Adipocyte (in vitro differentiated cells): Measurements from ENCODE around the gene DNAJC3.
A peak's percentile ranks its signal among the peaks of the same experiment; 100 is the strongest.
"Not testable (repeated sequence)": the region's sequence is repeated elsewhere in the genome, so short reads cannot be mapped to it uniquely, and the experiment has no call there.

Source experiments
- DNase-seq: peaks from one replicate; pipeline ENCODE4 v3.0.0-alpha.2; 2015; ENCODE audit warnings: low read depth
- H3K27me3 ChIP-seq: replicated peaks from 2 replicates; pipeline ENCODE4 v1.7.0; 2013; ENCODE audit warnings: mild to moderate bottlenecking, low read length, moderate library complexity; ENCODE audit not compliant: control insufficient read depth, insufficient read depth
- H3K36me3 ChIP-seq: 2 replicates; pipeline ENCODE4 v1.7.0; 2013; ENCODE audit warnings: low read length, mild to moderate bottlenecking, moderate library complexity; ENCODE audit not compliant: control insufficient read depth, insufficient read depth, severe bottlenecking
- H3K4me1 ChIP-seq: 2 replicates; pipeline ENCODE4 v1.7.0; 2013; ENCODE audit warnings: mild to moderate bottlenecking, low read length, moderate library complexity; ENCODE audit not compliant: control insufficient read depth, insufficient read depth
- H3K4me3 ChIP-seq: 2 replicates; pipeline ENCODE4 v1.7.0; 2013; ENCODE audit warnings: mild to moderate bottlenecking, low read length, moderate library complexity
- H3K9ac ChIP-seq: 2 replicates; pipeline ENCODE4 v1.7.0; 2013; ENCODE audit warnings: mild to moderate bottlenecking, low read length, moderate library complexity
- H3K9me3 ChIP-seq: 2 replicates; pipeline ENCODE4 v1.7.0; 2013; ENCODE audit warnings: mild to moderate bottlenecking, low read length, moderate library complexity; ENCODE audit not compliant: control insufficient read depth

DNAJC3 gene

DNA sequence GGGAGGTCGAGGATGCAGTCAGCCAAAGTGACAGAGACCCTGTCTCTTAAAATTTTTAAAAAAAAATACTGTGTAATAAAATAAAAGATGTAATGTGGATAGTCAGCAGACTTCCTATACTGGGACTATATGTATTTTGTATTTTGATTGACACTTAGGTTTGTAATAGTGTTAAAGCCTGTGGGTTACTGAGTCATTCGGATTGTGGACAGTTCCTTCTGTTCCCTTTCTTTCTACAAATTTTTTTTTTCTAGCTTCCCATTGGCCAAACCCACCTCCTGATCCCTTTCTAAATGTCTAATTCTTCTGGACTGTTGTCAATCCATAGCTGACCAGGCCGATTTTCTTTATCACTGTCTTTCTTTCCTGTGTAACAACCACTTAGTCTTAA is 108.0 kb downstream of the DNAJC3 start:
- Histone ChIP-seq H3K36me3 (peaks cover 36% of the 10 kb centered on the region), H3K27me3 (no peaks in the 10 kb centered on the region), H3K4me3 (no peak overlapping the region), H3K4me1 (peaks cover 14% of the 10 kb centered on the region), H3K9me3 (no peaks in the 10 kb centered on the region), H3K9ac (no peak overlapping the region)
- peak; percentile 6 for DNase-seq

DNA sequence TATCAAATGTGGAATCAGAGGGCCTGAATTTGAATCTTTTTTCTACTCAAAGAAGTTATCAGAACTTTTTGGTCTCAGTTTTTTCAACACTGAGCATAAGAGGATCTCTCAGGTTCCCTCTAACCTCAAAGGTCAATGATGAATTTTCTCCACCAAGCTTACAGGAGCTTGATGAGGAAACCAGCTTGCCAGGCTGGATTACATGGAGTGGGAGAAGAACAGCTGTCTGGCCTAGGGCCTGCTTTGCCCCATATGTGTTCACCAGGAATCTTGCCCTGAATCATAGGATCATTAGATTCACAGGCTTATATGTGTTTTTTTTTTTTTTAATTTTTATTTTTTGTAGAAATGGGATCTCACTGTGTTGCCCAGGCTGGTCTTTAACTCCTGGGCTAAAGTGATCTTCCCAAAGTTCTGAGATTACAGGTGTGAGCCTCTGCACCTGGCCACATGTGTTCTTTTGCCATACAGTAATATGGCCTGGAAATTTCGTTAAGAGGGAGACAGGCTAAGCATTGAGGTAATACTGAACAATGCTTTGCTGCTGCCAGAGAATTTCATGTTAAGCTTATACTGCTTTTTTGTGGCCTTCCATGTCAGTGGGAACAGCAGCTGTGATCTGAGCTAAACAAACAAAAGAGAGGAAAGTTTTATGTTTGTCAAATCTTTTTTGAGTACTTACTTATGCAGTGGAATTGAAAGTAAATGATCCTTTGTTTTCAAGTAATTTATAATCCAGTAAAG is 110.6 kb downstream of the DNAJC3 start:
- no peak overlapping the region for H3K4me3 ChIP-seq
- peaks cover 62% of the 10 kb centered on the region for H3K36me3 ChIP-seq
- no peaks in the 10 kb centered on the region for H3K27me3 ChIP-seq
- peaks cover 11% of the 10 kb centered on the region for H3K4me1 ChIP-seq
- H3K9me3 ChIP-seq = no peaks in the 10 kb centered on the region
- DNase-seq = no peak
- no peak overlapping the region for H3K9ac ChIP-seq

DNA sequence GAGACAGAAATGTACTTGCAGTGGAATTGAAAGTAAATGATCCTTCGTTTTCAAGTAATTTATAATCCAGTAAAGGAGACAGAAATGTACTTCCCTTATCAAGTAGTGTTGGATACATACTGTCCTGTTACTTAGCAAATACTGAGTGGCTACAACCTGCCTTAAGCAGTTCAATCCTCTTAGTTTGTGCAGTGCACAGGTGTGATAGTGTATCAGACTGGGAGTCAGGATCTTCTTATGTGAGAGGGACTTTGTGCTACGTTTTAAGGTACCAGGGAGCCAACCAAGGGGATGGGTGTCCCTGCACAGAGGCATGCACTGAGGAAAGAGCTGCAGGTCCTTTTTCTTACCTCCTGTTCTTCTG is 111.1 kb downstream of the DNAJC3 start:
- Histone ChIP-seq H3K36me3 (peaks cover 68% of the 10 kb centered on the region), H3K9me3 (no peaks in the 10 kb centered on the region), H3K4me3 (no peak overlapping the region), H3K9ac (no peak overlapping the region), H3K27me3 (no peaks in the 10 kb centered on the region), H3K4me1 (peaks cover 11% of the 10 kb centered on the region)
- DNase-seq = no peak

DNA sequence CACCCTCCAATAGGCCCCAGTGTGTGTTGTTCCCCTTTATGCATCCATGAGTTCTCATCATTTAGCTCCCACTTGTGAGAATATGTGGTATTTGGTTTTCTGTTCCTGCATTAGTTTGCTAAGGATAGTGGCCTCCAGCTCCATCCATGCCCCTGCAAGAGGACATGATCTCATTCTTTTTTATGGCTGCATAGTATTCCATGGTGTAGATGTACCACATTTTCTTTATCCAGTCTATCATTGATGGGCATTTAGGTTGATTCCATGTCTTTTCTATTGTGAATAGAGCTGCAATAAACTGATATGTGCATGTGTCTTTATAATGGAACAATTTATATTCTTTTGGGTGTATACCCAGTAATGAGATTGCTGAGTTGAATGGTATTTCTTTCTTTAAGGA is 112.4 kb downstream of the DNAJC3 start:
- peaks cover 78% of the 10 kb centered on the region for H3K36me3 ChIP-seq
- H3K4me1 ChIP-seq, H3K9me3 ChIP-seq, DNase-seq, H3K4me3 ChIP-seq, H3K27me3 ChIP-seq, H3K9ac ChIP-seq: not testable (repeated sequence)

DNA sequence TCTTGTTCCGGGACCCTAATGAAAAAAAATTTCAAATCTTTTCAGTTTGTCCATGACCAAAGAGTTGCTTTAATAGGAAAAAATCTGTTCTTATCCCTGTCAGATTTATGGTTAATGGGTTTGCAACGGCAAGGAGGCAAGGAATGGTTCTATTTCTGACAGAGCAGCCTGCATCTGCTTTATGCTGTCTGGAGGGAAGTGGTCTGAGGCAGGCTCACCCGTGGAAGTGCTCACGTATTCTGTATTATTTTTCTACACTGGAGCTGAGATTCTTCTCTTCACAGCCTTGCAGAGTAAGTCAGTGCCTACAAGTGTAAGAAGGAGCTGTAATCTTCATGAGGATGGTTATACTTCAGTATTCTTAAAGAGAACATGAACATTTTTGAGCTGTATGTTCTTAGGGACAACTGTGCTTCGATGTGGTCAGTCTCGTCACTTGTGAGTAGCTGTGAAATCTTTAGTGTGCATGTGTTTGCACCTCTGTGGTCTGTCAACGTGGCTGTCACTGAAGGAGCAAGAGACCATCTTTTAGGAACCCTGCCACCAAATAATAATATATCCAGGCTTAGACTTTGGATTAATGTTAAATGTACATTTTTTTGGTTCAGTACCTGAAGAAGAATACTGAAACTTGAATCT is 114.3 kb downstream of the DNAJC3 start:
- H3K9me3 ChIP-seq = no peaks in the 10 kb centered on the region
- no peak overlapping the region for H3K9ac ChIP-seq
- no peak for DNase-seq
- H3K27me3 ChIP-seq = no peaks in the 10 kb centered on the region
- H3K4me1 ChIP-seq = no peaks in the 10 kb centered on the region
- no peak overlapping the region for H3K4me3 ChIP-seq
- H3K36me3 ChIP-seq = peaks cover 80% of the 10 kb centered on the region

DNA sequence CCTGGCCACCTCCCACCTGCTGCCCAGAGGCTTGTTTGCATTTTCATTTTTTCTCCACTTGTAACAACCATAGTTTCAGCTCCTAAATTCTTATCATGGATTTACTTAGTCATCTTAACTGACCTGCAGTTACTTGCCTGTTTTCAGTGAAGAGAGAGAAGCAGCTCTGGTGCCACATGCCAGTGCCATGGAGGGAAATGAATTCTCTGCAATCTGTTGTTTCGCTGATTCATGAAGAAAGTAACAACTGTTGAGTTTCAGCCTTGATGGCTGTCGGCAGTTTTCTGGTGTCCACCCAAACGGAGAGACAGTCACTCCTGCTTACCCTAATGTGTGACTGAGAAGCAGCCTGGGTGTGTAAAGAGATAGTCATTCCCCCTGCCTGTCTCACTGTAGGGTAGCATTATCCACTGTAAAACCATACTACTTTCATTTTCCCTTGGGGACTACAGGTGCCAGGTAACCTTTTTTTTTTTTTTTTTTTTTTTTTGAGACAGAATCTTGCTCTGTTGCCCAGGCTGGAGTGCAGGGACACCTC is 116.1 kb downstream of the DNAJC3 start:
- no peak overlapping the region for H3K9ac ChIP-seq
- peaks cover 76% of the 10 kb centered on the region for H3K36me3 ChIP-seq

DNA sequence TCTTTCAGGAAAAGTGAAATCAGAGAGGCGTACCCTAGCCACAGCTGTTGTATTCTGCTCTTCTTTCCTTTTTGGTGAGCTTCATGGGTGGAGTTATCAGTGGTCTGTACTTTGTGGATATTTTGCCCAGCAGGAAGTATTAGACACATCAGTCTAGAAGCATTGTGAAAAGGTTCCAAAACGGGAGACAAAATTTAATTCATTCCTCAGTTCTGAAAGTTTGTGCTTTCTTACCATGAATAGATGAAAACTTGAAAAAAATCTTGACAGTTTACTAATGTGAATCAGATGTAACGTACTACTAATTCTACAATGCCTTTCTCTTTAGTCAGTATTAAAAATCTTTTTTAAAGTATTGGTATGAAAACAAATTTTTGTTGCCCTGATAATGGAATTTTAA is 116.8 kb downstream of the DNAJC3 start:
- H3K27me3 ChIP-seq = no peaks in the 10 kb centered on the region
- no peak overlapping the region for H3K4me3 ChIP-seq
- no peaks in the 10 kb centered on the region for H3K9me3 ChIP-seq
- no peak for DNase-seq
- H3K9ac ChIP-seq = no peak overlapping the region
- H3K4me1 ChIP-seq = no peaks in the 10 kb centered on the region
- peaks cover 69% of the 10 kb centered on the region for H3K36me3 ChIP-seq

More for the DNA sequence above, 116.1 kb downstream of the DNAJC3 start:
- H3K4me1 ChIP-seq = no peaks in the 10 kb centered on the region
- H3K4me3 ChIP-seq = no peak overlapping the region
- no peaks in the 10 kb centered on the region for H3K9me3 ChIP-seq
- DNase-seq = no peak
- no peaks in the 10 kb centered on the region for H3K27me3 ChIP-seq

DNA sequence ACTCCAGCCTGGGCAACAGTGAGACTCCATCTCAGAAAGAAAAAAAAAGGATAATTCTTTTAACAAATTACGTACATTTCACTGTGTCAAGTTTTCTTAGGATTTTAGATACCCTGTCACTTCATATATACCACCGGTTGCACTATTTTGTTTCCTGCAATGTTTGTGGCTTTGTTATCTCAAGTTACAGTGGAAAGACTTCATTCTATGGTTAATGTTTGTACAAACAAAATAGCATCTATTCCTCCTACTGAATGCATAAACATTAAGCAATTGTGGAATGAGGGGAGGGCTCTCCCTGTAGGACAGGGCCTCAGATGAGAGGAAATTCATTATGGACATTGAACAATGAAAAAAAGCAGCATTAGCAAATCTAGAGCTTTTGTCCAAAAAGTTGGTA is 120.1 kb downstream of the DNAJC3 start:
- Histone ChIP-seq H3K9ac (no peak overlapping the region), H3K4me3 (no peak overlapping the region), H3K9me3 (no peaks in the 10 kb centered on the region), H3K36me3 (peaks cover 41% of the 10 kb centered on the region), H3K4me1 (peaks cover 4% of the 10 kb centered on the region), H3K27me3 (no peaks in the 10 kb centered on the region)
- DNase-seq = peak; percentile 13

DNA sequence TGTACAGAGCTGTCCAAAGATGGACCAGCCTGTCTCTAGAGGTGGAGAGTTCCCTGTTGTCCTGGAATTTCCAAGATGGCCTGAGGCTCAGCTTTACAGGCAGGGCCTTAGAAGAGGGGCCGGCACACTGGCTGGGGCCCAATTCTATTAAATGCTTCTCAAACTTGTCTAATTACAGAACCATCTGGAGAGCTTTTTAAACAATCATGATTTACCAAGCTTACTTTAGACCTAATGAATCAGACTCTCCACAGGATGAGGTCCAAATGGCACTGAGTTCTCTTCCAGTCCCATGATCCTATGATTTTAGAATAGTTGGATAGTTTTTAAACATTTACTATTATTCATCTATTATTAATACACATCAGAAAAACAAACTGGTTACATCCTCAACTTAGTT is 123.5 kb downstream of the DNAJC3 start:
- H3K9me3 ChIP-seq = no peaks in the 10 kb centered on the region
- H3K4me3 ChIP-seq = no peak overlapping the region
- no peak overlapping the region for H3K9ac ChIP-seq
- H3K4me1 ChIP-seq = peaks cover 4% of the 10 kb centered on the region
- peaks cover 21% of the 10 kb centered on the region for H3K36me3 ChIP-seq
- H3K27me3 ChIP-seq = no peaks in the 10 kb centered on the region
- no peak for DNase-seq

DNA sequence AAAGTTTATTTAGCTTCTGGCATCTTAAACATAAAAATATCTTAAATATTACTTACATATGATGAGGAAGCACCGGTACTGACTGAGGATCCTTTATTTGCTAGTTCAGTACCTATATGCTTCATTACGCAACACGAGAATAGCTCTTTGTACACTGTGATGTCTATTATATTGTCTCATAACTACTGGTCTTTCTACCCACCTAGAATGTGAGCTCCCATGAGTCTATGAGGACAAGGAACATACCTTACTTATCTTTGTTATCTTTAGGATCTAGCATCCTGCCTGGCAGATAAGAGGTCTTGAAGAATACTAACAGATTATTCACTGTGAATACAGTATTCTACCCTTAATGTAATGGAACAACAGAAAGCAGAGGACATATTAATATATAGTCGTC is 124.9 kb downstream of the DNAJC3 start:
- H3K9ac ChIP-seq = no peak overlapping the region

DNA sequence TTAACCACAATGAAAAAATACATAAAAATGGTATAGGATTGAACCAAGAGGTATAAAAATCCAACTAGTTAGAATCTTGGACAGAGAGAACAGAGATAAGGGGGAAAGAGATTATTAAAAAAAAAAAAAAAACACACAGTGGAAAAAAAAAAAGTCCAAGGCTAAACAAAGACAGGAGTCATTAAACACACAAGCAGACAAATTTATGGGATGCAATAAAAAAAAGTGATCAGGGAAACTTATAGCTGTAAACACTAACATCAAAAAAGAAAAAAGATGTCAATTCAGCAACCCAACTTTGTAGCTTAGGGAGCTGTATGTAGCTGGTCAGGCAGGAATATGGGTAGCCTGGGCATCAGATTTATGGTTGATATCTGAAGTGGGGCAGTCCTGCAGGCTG is 129.0 kb downstream of the DNAJC3 start:
- Histone ChIP-seq H3K9me3 (peaks cover 17% of the 10 kb centered on the region), H3K4me1 (no peaks in the 10 kb centered on the region), H3K4me3 (no peak overlapping the region), H3K27me3 (no peaks in the 10 kb centered on the region), H3K9ac (no peak overlapping the region), H3K36me3 (peaks cover 14% of the 10 kb centered on the region)
- DNase-seq = no peak

More for the DNA sequence above, 124.9 kb downstream of the DNAJC3 start:
- Histone ChIP-seq H3K9me3 (peaks cover 7% of the 10 kb centered on the region), H3K27me3 (no peaks in the 10 kb centered on the region), H3K4me3 (no peak overlapping the region), H3K36me3 (peaks cover 15% of the 10 kb centered on the region), H3K4me1 (peaks cover 4% of the 10 kb centered on the region)
- DNase-seq = no peak
